ENCODE measurements around the gene PITPNC1.

The PITPNC1 gene

DNA sequence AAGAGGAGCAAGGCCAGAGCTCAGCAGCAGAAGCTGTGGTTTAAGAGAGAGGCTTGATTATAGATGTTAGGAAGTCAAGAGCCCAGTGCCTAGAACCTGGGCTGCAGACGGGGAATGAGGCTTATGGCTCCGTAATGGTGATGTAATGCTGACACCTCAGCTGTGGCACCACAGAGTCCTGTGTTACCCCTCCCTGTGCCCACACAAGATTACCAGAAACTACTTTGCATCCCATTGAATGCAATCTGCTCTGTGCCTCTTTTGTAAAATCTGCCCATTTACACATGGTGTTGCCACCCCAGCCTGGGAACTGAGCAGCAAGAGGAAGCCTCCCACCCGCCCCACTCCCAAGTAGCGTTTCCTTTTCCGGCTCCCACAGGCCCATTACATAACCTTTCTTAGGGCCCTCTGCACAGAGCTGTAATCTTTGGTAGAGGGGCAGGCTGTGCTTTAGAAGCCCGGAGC, 57.0 kb downstream of the PITPNC1 start:
- DNase-seq (ENCODE audit: low read depth in 2 of 2), result no peak

DNA sequence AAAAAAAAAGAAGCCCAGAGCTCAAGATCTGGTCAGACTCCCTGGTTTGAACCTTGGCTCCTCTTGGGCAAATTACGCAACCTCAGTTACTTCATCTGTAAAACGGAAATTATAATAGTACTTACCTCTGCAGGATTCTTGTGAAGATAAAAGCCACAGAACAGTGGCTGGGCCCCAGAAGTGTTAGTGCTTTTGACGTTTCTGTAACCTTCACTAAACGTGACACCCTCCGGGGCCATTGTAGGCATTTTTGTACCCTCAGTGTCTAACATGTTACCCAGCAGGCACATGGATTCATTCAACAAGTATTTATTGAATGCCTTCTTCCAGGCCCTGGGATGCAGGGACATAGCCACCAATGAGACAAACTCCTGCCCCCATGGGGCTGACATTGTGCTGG, 58.0 kb downstream of the PITPNC1 start:
- no peak for DNase-seq (ENCODE audit: low read depth in 2 of 2)

DNA sequence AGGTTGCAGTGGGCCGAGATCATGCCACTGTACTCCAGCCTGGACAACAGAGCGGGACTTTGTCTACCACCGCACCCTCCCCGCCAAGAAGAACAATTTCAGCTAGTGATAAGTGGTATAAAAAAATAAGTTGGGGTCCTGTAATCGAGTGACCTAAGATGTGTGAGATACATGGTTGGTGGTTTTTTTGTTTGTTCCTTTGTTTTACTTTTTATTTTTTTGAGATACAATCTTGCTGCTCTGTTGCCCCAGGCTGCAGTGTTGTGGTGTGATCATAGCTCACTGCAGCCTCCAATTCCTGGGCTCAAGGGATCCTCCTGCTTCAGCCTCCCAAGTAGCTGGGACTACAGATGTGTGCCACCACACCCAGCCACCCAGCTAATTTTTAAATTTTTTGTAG, 58.7 kb downstream of the PITPNC1 start:
- no peak for DNase-seq (ENCODE audit: low read depth in 2 of 2)

DNA sequence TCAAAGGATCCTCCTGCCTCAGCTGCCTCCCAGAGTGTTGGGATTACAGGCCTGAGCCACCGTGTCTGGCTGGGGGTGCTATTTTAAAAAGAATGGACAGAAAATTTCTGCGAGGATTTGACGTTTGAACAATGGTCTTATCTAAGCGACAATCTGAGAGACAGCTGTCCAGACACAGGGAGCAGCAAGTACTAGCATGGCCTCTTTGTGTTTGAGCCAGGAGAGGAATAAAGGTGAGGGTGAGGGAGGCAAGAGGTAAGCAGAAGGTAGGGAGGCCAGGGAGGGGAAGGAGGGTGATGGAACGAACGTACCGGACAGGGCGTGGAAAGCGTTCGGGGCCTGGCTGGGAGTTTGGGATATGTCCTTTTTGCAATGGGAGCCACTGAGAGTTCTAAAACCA, 59.2 kb downstream of the PITPNC1 start:
- no peak for DNase-seq (ENCODE audit: low read depth in 2 of 2)

DNA sequence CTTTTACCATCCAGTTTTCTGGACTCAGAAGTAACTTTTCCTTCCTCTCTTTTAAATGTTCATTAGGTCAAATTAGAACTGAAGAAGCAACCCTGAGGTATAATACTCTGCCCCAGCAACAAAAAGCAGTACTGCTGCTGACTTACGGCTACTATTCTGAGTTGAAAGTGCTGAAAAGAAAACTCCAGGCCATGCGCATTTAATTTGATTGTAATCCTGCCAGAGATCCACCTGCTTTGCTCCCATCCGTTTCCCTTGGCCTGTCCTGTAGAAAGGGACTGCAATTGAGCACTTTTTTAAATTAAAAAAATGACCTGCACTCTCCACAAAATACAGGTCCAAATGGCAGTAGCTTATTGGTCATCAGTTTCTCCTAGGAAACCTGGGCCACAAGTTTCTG, 61.6 kb downstream of the PITPNC1 start:
- no peak for DNase-seq (ENCODE audit: low read depth in 2 of 2)

DNA sequence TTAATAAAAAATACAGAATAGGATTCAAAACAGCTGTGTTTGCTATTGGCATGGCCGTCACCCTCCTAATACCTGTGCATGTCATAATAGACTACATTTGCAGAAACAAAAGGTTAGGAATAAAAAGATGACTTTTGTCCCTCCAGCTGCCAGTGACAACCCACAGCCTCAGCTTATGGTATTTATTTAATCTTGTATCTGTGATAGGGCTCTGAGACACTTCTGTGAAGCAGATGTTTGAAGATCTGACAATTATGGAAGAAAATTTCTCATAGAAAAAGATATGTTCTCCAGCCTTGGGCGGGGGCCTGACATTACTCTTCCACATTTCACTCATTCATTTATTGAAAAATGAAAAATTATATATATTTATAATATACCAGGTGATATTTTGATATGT, 62.2 kb downstream of the PITPNC1 start:
- DNase-seq (ENCODE audit: low read depth in 2 of 2), result no peak

DNA sequence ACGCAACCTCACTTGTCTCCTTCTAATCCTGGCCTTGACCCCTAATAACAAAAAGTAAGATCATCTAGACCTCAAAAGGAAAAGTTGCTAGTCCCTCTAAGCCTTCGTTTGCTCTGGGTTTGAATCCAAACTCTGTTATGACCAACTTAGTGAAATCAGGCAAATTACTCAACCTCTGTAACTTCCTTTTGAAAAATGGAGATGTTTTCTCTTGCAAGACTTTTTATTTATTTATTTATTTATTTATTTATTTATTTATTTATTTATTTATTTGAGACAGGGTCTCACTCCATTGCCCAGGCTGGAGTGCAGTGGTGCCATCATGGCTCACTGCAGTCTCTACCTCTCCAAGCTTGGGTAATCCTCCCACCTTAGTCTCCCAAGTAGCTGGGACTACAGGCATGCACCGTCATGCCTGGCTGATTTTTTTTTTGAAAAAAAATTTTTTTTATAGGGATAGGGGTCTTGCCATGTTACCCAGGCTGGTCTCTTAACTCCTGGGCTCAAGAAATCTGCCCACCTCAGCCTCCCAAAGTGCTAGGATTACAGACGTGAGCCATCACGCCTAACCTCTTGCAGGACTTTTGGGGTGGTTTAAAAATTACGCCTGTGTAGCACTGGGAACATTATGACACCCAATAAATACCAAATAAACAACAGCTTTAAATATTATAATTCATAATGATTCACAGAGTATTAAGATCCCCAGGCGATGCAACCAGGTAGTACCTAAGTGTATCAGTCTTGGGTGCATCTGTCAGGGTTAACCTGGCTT, 63.4 kb downstream of the PITPNC1 start:
- DNase-seq (ENCODE audit: low read depth in 2 of 2), result no peak

DNA sequence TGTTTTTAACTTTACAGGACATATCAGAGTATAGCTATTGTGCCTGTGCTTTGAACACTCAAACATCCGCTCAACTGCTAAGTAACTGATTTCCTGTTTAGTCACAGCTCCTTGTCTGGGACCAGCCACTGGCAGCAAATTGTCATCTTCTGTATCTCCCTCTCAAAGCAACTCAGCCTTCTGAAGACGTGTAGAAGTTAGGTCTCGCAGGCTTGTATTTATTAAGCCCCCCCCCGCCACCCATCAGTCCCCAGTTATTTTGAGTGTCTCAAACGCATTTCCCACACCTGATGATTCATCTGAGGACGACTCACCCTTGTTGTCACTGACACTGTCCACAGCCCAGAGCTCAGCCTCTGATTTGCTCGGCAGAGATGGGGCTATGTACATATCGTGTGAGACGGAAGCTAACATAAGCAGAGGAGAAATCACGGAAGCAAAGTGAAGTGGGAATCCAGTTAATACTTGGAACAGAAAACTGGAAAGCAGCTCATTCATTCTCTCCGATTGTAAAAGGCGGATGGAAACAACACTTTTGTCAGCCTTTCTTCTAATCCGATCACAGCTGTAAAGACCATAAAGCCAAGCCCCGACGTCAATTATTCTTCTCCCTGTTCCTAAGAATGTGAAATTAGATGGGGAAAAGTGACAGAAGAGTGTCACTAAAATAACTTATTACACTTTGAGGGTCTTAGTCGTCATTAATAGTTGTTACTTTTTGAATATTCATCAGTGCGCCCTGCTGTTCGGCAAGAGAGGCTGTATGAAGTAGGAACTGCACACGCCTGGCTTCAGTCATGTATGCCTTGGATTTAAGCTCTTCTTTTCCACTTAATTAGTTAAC, 64.2 kb downstream of the PITPNC1 start:
- peak; percentile 54 to 63 for DNase-seq (ENCODE audit: low read depth in 2 of 2)

DNA sequence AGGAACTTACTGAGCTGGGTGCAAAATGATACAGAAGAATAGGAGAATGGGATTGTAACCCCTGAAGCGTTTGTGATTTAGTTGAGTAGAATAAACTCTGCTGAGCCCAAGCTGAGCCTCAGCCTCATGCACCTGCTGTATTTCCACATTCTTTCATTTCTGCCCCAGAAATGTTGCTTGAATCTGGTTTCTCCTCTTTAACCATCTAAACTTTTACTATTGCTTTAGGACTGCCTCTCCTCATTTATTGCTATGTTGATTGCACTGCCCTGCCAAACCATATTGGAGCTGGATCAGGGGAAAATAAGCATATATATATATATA, 64.8 kb downstream of the PITPNC1 start:
- DNase-seq (ENCODE audit: low read depth in 2 of 2), result no peak

DNA sequence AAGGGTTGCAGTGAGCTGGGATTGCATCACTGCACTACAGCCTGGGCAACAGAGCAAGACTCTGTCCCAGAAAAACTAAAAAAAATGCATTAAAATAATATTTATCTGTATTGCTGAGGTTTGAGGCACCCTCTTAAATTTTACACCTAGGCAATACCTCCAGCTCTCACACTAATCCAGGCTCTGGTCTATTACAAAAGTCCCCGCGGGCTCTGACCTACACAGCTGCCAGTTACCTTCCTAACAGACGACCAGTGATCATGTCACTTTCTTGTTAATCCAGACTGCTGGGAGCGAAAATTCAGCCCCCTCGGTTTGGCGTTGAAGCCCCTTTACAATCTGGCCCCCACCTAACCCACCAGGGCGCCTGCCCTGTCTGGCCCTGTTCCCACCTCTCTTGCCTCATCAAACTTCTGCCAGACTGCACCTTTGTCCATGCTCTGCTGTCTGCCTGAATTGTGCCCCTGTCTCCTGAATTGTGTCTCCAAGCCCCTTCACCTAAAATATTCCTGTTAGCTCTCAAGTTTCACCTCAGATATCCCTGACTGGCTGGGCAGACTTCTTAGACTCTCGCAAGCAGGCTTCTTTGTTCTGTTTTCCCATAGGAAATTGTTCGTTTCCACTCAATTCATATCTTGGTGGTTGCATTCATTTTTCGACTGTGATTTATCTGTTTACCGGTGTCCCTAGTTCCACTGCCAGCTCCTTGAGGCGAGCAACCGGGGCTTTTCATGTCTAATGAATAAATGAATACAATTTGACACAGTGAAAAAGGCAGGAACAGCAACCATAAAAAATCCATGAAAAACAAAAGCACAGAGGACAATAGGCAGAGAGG, 65.9 kb downstream of the PITPNC1 start:
- DNase-seq (ENCODE audit: low read depth in 2 of 2), result no peak

DNA sequence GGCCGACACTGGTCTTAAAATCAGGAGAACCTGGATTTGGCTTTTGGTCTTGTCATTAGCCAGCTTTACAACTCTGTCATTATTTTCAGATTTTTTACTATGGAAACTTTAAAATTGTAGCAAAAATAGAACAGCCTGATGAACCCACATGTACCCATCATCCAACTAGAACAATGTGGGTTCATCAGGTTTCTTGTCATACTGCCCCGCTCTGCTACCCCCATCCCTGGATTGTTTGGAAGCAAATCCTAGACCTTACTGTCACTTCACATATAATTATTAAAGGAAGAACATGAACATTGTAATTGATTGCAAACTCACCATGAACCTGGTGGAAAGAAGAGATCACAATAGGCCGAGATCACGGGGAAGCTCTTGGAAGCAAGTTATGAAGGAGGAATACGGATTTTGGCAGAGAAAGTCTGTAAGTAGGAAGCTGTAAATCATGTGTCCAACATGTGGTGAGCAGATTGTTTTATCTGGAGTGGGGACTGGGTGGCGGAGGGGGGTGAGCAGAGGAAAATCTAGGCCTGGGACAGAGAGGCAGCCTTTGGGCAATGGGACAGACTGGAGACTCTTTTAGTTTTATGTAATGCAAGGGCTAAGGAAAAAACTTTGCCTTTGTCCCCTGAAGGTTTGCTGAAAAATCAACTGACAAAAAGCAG, 67.0 kb downstream of the PITPNC1 start:
- DNase-seq (ENCODE audit: low read depth in 2 of 2), result no peak

DNA sequence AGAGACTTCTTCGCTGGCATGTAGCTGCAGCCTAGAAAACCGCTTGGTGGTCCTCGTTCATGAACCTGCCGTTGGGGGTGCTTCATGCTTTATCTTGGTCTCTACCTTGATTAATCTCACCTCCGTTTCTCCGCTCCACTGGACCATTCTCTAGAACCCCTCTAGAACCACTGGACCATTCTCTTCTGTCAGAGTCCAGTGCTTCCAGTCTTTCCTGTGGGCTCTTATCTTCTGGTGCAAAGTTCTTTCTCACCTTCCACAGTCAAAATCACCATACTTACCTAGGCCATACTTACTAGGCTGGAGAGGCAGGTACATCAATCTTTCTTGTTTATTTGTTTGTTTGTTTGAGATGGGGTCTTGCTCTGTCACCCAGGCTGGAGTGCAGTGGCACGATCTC, 71.4 kb downstream of the PITPNC1 start:
- no peak for DNase-seq (ENCODE audit: low read depth in 2 of 2)

DNA sequence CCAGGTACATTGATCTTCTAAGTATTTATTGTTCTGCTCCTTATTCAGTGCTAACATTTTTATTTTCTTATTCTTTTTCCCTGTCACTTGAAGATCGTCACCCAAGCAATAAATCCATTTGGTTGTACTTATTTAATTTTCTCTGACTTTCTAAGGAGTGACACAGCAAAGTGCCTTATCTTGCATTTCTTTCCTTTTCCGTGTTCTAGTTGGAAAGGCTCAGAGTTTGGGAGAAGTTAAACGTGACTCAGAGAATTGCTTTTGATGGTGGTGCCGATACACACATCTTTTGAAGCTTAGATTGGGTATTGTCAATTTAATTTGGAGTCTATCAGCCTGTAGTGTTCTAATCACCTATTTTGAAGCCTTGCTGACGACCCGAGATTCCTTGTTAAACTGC, 72.0 kb downstream of the PITPNC1 start:
- DNase-seq (ENCODE audit: low read depth in 2 of 2), result no peak

DNA sequence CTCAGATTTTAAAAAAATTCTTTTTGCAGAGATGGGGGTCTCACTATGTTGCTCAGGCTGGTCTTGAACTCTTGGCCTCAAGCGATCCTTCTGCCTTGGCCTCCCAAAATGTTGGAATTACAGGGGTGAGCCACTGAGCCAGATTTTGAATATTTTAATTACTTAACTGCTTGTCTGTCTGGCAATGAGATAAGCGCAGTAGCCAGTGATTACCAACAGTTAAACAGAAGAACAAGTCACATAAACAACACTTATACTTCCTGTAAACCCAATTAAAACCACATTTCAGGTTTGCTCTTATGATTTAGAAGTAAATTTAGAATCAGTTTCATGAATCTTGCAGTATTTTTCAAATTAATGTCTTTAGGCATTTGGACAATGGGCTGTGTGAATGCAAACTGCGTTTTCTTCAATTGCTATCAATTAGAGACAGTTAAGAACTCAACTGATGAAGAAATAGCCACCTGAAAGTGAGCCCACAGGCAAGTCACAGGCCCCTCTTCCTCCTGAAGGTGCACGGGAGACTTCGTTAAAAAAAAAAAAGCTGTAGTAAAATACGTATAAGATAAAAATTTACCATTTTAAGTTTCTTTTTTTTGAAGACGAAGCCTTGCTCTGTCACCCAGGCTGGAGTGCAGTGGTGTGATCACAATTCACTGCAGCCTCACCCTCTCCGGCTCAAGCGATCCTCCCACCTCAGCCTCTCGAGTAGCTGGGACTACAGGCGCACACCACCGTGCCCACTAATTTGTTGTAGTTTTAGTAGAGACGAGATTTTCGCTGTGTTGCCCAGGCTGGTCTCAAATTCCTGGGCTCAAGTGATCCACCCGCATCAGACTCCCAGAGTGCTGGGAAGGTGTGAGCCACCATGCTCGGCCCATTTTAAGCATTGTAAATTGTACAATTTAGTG, 73.0 kb downstream of the PITPNC1 start:
- no peak for DNase-seq (ENCODE audit: low read depth in 2 of 2)

DNA sequence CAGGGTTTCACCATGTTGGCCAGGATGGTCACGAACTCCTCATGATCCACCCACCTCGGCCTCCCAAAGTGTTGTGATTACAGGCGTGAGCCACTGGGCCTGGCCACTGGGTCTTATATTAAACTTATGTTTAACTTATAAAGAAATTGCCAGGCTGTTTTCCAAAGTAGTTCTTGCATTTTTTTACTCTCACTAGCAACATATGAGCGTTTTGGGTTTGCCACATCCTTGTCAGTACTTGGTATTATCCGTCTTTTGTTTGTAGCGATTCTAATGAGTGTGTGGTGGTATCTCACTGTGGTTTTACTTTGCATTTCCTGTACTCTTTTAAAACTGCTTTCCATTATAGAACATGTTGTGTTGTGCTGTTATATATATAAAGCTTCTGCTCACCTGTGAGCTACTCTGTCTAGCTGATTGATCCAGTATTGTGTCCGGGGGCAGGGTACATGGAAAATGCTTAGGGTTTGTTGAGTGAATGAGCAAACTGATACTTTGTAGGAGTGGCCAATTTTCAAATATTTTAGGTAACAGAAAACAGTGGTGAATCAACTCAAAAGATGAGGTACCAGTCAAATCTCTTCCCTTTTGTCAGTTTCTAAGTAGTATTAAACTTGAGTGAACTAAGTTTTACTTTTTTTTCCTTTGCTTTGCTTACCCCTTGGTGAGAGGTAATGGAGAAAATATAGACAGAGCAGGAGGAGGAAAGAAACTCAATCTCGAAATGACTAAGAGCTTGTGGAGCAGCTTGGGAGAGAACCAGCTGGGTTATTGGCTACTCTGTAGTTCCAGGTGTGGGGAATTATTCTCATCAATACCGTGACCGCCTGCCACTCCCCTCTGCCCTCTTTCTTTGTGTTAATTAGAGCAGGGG, 75.8 kb downstream of the PITPNC1 start:
- no peak for DNase-seq (ENCODE audit: low read depth in 2 of 2)

DNA sequence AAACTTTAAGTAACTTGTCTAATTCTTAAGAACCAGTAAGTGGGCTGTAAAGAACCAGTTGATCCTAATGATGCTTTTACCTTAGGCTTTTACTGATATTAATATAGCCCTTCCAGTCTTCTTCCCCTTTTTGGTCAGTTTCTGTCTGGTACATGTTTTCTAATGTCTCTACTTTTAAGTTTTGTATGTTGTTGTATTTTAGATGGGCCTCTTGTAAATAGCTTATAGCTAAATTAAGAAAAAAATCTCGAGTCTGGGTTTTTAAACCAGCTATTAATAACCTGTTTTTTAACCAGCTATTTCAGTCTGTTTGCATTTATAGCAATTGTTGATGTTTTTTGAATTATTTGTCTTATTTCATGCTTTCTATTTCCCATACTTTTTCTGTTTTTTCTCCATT, 79.0 kb downstream of the PITPNC1 start:
- DNase-seq (ENCODE audit: low read depth in 2 of 2), result no peak

DNA sequence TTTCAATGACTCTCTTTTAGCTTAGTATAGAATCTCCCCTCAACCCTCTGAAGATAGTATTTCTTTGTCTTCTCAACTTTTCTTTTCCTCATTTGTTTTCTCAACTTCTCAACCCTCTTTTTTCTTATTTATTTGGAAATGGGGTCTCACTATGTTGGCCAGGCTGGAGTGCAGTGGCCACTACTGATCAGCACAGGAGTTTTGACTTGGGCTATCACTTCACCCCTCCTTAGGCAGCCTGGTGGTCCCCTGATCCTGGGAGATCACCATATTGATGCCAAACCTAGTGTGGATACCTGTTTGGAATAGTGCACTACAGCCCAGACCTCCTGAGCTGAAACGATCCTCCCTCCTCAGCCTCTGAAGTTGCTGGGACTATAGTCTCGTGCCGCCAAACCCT, 79.8 kb downstream of the PITPNC1 start:
- DNase-seq (ENCODE audit: low read depth in 2 of 2), result no peak

DNA sequence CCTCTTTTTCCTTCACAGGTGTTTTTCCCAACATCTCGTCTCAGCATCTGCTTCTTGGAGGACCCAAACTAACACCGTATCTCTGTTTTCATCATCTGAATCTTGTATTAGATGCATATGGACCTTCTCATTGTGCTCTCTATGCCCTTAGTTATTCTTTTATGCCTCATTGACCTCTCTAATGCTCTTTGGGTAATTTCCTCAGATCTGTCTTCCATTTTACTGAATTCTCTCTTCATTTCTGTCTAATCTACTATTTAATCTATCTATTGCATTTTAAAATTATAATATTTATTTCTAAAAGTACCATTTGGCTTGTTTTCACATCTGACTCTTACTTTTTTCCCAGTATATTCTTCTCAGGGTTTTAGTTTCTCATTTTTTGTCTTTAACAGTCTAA, 81.1 kb downstream of the PITPNC1 start:
- no peak for DNase-seq (ENCODE audit: low read depth in 2 of 2)

DNA sequence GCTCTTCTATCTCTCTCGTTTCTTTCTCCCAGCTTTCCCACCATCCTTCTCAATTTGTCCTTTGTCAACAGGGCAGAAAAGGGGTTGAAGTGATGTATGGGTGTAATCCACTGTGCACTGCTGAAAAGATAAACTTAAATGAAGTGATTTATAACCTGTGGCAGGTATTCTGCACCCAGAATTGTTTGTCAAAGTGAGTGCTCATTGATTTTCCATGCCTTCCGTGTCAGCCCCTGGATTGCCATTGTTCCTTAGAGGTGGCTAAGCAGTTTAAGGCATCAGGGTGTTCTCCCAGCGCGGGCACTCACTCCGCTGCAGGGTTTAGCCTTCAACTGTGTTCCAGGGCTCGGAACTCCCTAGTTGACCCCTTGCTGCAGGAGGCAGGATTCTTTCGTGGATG, 82.9 kb downstream of the PITPNC1 start:
- DNase-seq (ENCODE audit: low read depth in 2 of 2), result no peak
